ENCODE results near the gene PPIH. TPM values are rescaled to one million over a fixed set of nuclear protein-coding genes. Genes with fewer than 3 reads are reported as not detected.
"Not testable (repeated sequence)": the region's sequence is repeated elsewhere in the genome, so short reads cannot be mapped to it uniquely, and the experiment has no call there.

The PPIH gene
- polyA plus RNA-seq, 3 donors: 28.1 to 31.0 (median 28.8) TPM

DNA sequence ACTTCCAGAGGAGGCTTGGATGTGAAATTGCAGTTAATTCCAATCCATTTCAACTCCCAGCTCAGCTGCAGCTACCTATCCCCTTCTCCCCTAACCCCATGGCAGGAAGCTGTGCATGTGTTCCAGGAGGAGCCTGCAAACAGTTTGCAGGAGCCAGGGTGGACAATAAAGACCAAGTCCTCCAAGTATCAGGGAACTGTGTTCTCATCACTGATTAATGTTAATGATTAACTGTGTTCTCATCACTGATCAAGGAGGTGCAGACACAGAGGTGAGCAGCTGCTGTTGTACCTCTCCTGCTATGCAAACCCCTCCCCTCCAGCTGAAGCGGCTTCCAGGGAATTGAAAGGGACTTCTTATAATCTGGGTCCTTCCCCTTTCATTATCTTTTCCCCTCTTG lies 62.6 kb downstream of the PPIH start:
- Histone ChIP-seq H3K9ac (ENCODE audit: insufficient read depth, low read length, poor library complexity, severe bottlenecking) (no peak overlapping the region), H4K20me1 (ENCODE audit: insufficient read depth, low read length) (no peaks in the 10 kb centered on the region), H3K27ac (ENCODE audit: low read depth in 1 of 2, low read length in 2 of 2) (no peak overlapping the region), H3K9me3 (replicated peaks in 1 of 2; ENCODE audit: control insufficient read depth in 1 of 2, insufficient read depth in 1 of 2, low read length in 2 of 2) (no peaks in the 10 kb centered on the region), H3K27me3 (ENCODE audit: control insufficient read depth in 2 of 2, insufficient read depth in 2 of 2, low read length in 2 of 2) (no peaks in the 10 kb centered on the region), H3K4me1 (ENCODE audit: control insufficient read depth in 1 of 2, insufficient read depth in 2 of 2, low read length in 2 of 2) (no peaks in the 10 kb centered on the region), H3K79me2 (ENCODE audit: insufficient read depth, low read length) (no peaks in the 10 kb centered on the region), H3K4me2 (replicated peaks; ENCODE audit: extremely low read depth, low read length, poor library complexity, severe bottlenecking) (no peak overlapping the region), H3K4me3 (replicated peaks in 1 of 3; ENCODE audit: low read depth in 2 of 3, low read length in 3 of 3) (no peak overlapping the region), H3K36me3 (replicated peaks in 1 of 2; ENCODE audit: control insufficient read depth in 1 of 2, insufficient read depth in 2 of 2, low read length in 2 of 2) (peaks cover 4 to 31% of the 10 kb centered on the region in 2 donors), H2AFZ (ENCODE audit: insufficient read depth, low read depth, low read length, poor library complexity, severe bottlenecking) (no peak overlapping the region)
- no peak for TF ChIP-seq CTCF (IDR thresholded peaks at IDR 0.05)
- Mint-ChIP-seq H3K27ac (no peak overlapping the region), H3K4me1 (no peaks in the 10 kb centered on the region), H3K27me3 (ENCODE audit: low read depth in 3 of 3) (peaks cover 0 to 6% (median 0%) of the 10 kb centered on the region in 3 donors), H3K4me3 (no peak overlapping the region), H3K9me3 (peaks cover 0 to 3% (median 1%) of the 10 kb centered on the region in 7 donors), H3K36me3 (peaks cover 18 to 24% of the 10 kb centered on the region in 2 donors)
- DNase-seq: no peak
- 100% methylated on average over 1 of the region's 1 CpG for WGBS (ENCODE audit: insufficient coverage)
- intact Hi-C loops (cut with micrococcal nuclease): no loop called here

- Mint-ChIP-seq H3K4me1 (no peaks in the 10 kb centered on the region), H3K9me3 (peaks cover 0 to 3% (median 1%) of the 10 kb centered on the region in 7 donors), H3K36me3 (peaks cover 13 to 17% of the 10 kb centered on the region in 2 donors), H3K27ac (no peak overlapping the region), H3K4me3 (no peak overlapping the region), H3K27me3 (ENCODE audit: low read depth in 3 of 3) (peaks cover 0 to 6% (median 0%) of the 10 kb centered on the region in 3 donors)
- Histone ChIP-seq H3K9ac (ENCODE audit: insufficient read depth, low read length, poor library complexity, severe bottlenecking) (no peak overlapping the region), H3K4me1 (ENCODE audit: control insufficient read depth in 1 of 2, insufficient read depth in 2 of 2, low read length in 2 of 2) (no peaks in the 10 kb centered on the region), H3K27me3 (ENCODE audit: control insufficient read depth in 2 of 2, insufficient read depth in 2 of 2, low read length in 2 of 2) (no peaks in the 10 kb centered on the region), H3K4me3 (replicated peaks in 1 of 3; ENCODE audit: low read depth in 2 of 3, low read length in 3 of 3) (no peak overlapping the region), H3K9me3 (replicated peaks in 1 of 2; ENCODE audit: control insufficient read depth in 1 of 2, insufficient read depth in 1 of 2, low read length in 2 of 2) (no peaks in the 10 kb centered on the region), H4K20me1 (ENCODE audit: insufficient read depth, low read length) (no peaks in the 10 kb centered on the region), H3K27ac (ENCODE audit: low read depth in 1 of 2, low read length in 2 of 2) (no peak overlapping the region), H2AFZ (ENCODE audit: insufficient read depth, low read depth, low read length, poor library complexity, severe bottlenecking) (no peak overlapping the region), H3K4me2 (replicated peaks; ENCODE audit: extremely low read depth, low read length, poor library complexity, severe bottlenecking) (no peak overlapping the region), H3K79me2 (ENCODE audit: insufficient read depth, low read length) (no peaks in the 10 kb centered on the region), H3K36me3 (replicated peaks in 1 of 2; ENCODE audit: control insufficient read depth in 1 of 2, insufficient read depth in 2 of 2, low read length in 2 of 2) (peaks cover 0 to 21% of the 10 kb centered on the region in 2 donors)
- no peak for TF ChIP-seq CTCF (IDR thresholded peaks at IDR 0.05)
- no peak for DNase-seq
- no CpG with 5 or more reads among the region's 3 CpGs for WGBS (ENCODE audit: insufficient coverage)
- intact Hi-C loops (cut with micrococcal nuclease): no loop called here
Measured at GRCh38 chr1:42721926-42722325, 63.7 kb downstream of the PPIH start.

GRCh38 chr1:42722403-42722802 lies 64.2 kb downstream of the PPIH start:
- H3K27me3 ChIP-seq (ENCODE audit: control insufficient read depth in 2 of 2, insufficient read depth in 2 of 2, low read length in 2 of 2); H3K27me3 Mint-ChIP-seq (ENCODE audit: low read depth in 3 of 3); intact Hi-C loops (cut with micrococcal nuclease); H3K4me2 ChIP-seq (replicated peaks; ENCODE audit: extremely low read depth, low read length, poor library complexity, severe bottlenecking); DNase-seq; H3K4me1 Mint-ChIP-seq; H3K9ac ChIP-seq (ENCODE audit: insufficient read depth, low read length, poor library complexity, severe bottlenecking); H3K4me3 Mint-ChIP-seq; H3K27ac ChIP-seq (ENCODE audit: low read depth in 1 of 2, low read length in 2 of 2); H4K20me1 ChIP-seq (ENCODE audit: insufficient read depth, low read length); H3K27ac Mint-ChIP-seq; H3K79me2 ChIP-seq (ENCODE audit: insufficient read depth, low read length); H2AFZ ChIP-seq (ENCODE audit: insufficient read depth, low read depth, low read length, poor library complexity, severe bottlenecking); H3K9me3 ChIP-seq (replicated peaks in 1 of 2; ENCODE audit: control insufficient read depth in 1 of 2, insufficient read depth in 1 of 2, low read length in 2 of 2); H3K4me1 ChIP-seq (ENCODE audit: control insufficient read depth in 1 of 2, insufficient read depth in 2 of 2, low read length in 2 of 2); H3K4me3 ChIP-seq (replicated peaks in 1 of 3; ENCODE audit: low read depth in 2 of 3, low read length in 3 of 3); H3K9me3 Mint-ChIP-seq: not testable (repeated sequence)
- peaks cover 0 to 16% of the 10 kb centered on the region in 2 donors for H3K36me3 ChIP-seq (replicated peaks in 1 of 2; ENCODE audit: control insufficient read depth in 1 of 2, insufficient read depth in 2 of 2, low read length in 2 of 2)
- H3K36me3 Mint-ChIP-seq: peaks cover 9 to 13% of the 10 kb centered on the region in 2 donors
- WGBS (ENCODE audit: insufficient coverage): no CpG with 5 or more reads among the region's 2 CpGs

Measured in CD14-positive monocyte (primary cell).